Measurements from ENCODE around the gene CHCHD10. TPM values are rescaled to one million over a fixed set of nuclear protein-coding genes. Genes with fewer than 3 reads are reported as not detected.

CHCHD10 gene
- total and polyA plus RNA-seq, 2 of the 8 experiments (the other 6 are each of a cell fraction or from before 2014, with no cell fraction given) = 58.3 to 94.5 TPM

DNA sequence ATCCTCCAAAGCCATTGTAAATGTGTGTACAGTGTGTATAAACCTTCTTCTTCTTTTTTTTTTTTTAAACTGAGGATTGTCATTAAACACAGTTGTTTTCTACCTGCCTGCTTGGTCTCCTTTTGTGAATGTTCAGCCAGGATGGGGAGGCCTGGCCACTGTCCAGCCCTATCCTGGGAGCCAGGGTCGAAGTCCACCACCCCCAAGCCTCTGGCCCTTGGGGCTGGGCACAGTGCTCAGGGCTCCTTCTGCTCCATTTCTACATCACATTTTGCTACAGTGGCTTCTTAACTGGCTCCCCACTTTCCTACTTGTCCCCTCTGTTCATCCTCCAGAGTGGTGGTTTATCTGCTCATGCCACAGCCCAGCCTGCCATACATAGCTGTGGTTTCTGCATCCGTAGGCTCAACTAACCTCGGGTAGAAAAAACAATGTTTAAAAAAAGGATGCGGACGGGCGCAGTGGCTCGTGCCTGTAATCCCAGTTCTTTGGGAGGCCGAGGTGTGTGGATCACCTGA is 16.5 kb upstream of the CHCHD10 start:
- Histone ChIP-seq H2BK120ac (replicated peaks; ENCODE audit: low read depth, low read length) (no peak overlapping the region), H3K9me3 (ENCODE audit: insufficient read depth in 2 of 2, low read depth in 1 of 2, low read length in 1 of 2) (no peaks in the 10 kb centered on the region), H3K27me3 (replicated peaks in 1 of 4; ENCODE audit: control insufficient read depth in 3 of 4, extremely low read depth in 1 of 4, insufficient read depth in 3 of 4, low read length in 3 of 4) (no peaks in the 10 kb centered on the region), H3K14ac (ENCODE audit: insufficient read length) (no peak overlapping the region), H3K56ac (replicated peaks; ENCODE audit: insufficient read length, low read depth, low read length) (no peak overlapping the region), H4K8ac (ENCODE audit: extremely low read depth, insufficient read depth, low read length) (no peak overlapping the region), H3K9ac (replicated peaks in 1 of 4; ENCODE audit: extremely low read depth in 1 of 4, low read depth in 3 of 4, low read length in 3 of 4) (no peak overlapping the region), H3K18ac (ENCODE audit: extremely low read depth, low read length) (no peak overlapping the region), H2BK15ac (ENCODE audit: low read length) (no peak overlapping the region), H3K79me1 (ENCODE audit: low read depth, low read length) (peaks cover 3% of the 10 kb centered on the region; the same call in 1 of the 2 replicates), H2BK20ac (ENCODE audit: low read length) (no peak overlapping the region), H2BK12ac (ENCODE audit: low read depth, low read length) (no peak overlapping the region), H3K4me3 (ENCODE audit: extremely low read depth in 1 of 4, insufficient read depth in 2 of 4, low read depth in 3 of 4, low read length in 4 of 4) (no peak overlapping the region), H2AK5ac (ENCODE audit: low read depth, low read length) (no peak overlapping the region), H3K23ac (ENCODE audit: insufficient read length) (no peak overlapping the region), H3K4me2 (ENCODE audit: insufficient read depth in 1 of 2, low read depth in 2 of 2, low read length in 2 of 2) (no peak overlapping the region), H3K36me3 (ENCODE audit: control insufficient read depth in 2 of 4, insufficient read depth in 4 of 4, low read length in 3 of 4) (no peaks in the 10 kb centered on the region), H2AFZ (ENCODE audit: low read length) (no peak overlapping the region), H2BK5ac (ENCODE audit: low read depth, low read length) (no peak overlapping the region), H4K91ac (replicated peaks; ENCODE audit: insufficient read length, low read length) (no peak overlapping the region), H3K79me2 (ENCODE audit: control insufficient read depth in 1 of 2, insufficient read depth in 2 of 2, low read length in 2 of 2) (peaks cover 15 to 19% of the 10 kb centered on the region in 2 experiments), H4K5ac (ENCODE audit: insufficient read length, low read depth, low read length) (no peak overlapping the region), H4K20me1 (replicated peaks in 1 of 2; ENCODE audit: control insufficient read depth in 1 of 2, insufficient read depth in 2 of 2, low read length in 2 of 2) (peaks cover 2 to 5% of the 10 kb centered on the region in 2 experiments), H3K27ac (ENCODE audit: low read depth, low read length) (no peak overlapping the region), H3K4me1 (replicated peaks in 1 of 4; ENCODE audit: control insufficient read depth in 3 of 4, insufficient read depth in 4 of 4, low read length in 3 of 4) (peaks cover 0 to 14% (median 4%) of the 10 kb centered on the region in 4 experiments; a peak in 6 of 7 replicates), H3K4ac (replicated peaks; ENCODE audit: insufficient read length, low read depth, low read length) (no peak overlapping the region), H3K23me2 (ENCODE audit: low read depth, low read length) (peaks cover 3% of the 10 kb centered on the region; the same call in 1 of the 2 replicates)
- DNase-seq (ENCODE audit: low read depth in 1 of 2, low spot score in 2 of 2) (no peak), FAIRE-seq (no peak)
- ChIA-PET POLR2A (ENCODE audit: partially characterized antibody) (interaction anchor here (4.5 kb wide), 1 partner anchor 10 kb away, joined by 45 read pairs; the partner anchor contains the start of gene MMP11), CTCF (ENCODE audit: partially characterized antibody) (no interaction called here)
- WGBS, 2 experiments (ENCODE audit: extremely low coverage in 1 of 2, insufficient coverage in 1 of 2, insufficient read length in 1 of 2, insufficient replicate concordance in 2 of 2, low coverage in 1 of 2, low lambda C conversion rate in 2 of 2, missing lambda C conversion rate in 1 of 2) = 94% methylated on average over 8 of the region's 8 CpGs; no CpG with 5 or more reads in 1 of the 2 experiments
- TF ChIP-seq SP2 (IDR thresholded peaks at IDR 0.05; ENCODE audit: low read length) (no peak), RBBP5 (IDR thresholded peaks at IDR 0.05; ENCODE audit: borderline replicate concordance, low read depth, low read length) (no peak), SUZ12 (IDR thresholded peaks at IDR 0.05; ENCODE audit: low read length) (no peak), SRF (IDR thresholded peaks at IDR 0.05; ENCODE audit: low read depth, low read length) (no peak)
